ENCODE measurements around the gene SUSD1. TPM values are rescaled to one million over a fixed set of nuclear protein-coding genes. Genes with fewer than 3 reads are reported as not detected.
A peak's percentile ranks its signal among the peaks of the same experiment; 100 is the strongest.

SUSD1 gene
- total RNA-seq, 1 experiment from 2014 or later = 7.9 TPM

DNA sequence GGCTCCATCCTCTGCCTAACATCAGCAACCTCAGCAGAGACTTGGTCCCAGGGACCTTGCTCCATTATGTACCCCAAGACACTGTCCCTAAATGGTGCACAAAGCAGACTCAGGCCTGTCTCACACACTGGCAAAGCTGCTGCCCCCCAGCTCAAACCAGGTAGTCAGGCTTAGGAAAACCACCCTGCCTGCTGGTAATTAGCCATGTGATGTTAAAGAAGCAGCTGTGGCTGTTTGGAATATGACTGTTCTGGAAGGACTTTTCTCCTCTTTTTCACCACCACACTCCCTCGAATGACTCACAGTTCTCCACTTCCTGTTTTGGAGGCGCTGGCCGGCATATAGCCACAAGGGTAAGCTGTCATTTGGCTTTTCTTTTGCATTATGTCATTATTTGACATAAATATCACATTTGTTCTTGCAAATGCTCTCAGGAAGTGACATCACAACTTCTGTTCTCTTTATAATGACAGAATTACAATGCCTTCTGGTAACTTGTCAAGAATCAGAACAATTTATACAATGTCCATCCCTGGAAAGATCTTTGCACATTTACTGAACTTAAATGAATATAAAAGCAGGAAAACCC lies 113.9 kb downstream of the SUSD1 start:
- no peak overlapping the region for H2AFZ ChIP-seq (ENCODE audit: low read depth, low read length, poor library complexity, severe bottlenecking)
- BruUV-seq (replicated peaks) = no TSS peak
- H3K9ac ChIP-seq (ENCODE audit: low read length) = peak overlapping the region; percentile 53
- no peaks in the 10 kb centered on the region for H3K79me2 ChIP-seq (ENCODE audit: insufficient read depth, low read length)
- intact Hi-C loops (cut with micrococcal nuclease) = loop anchor here (10.0 kb wide), 1 partner anchor 86 kb away; no protein-coding TSS in a partner anchor
- H3K9me2 ChIP-seq (ENCODE audit: insufficient read depth) = no peaks in the 10 kb centered on the region
- ATAC-seq (peak; percentile 42), DNase-seq (ENCODE audit: low read depth, low spot score) (peak; percentile 61)
- H4K20me1 ChIP-seq (ENCODE audit: insufficient read depth) = no peaks in the 10 kb centered on the region
- peaks cover 33 to 58% of the 10 kb centered on the region in 2 experiments for H3K4me1 ChIP-seq (ENCODE audit: control insufficient read depth in 1 of 2, insufficient read depth in 2 of 2, low read length in 2 of 2)
- no peak overlapping the region for H3K4me3 ChIP-seq (replicated peaks in 1 of 2; ENCODE audit: low read depth in 1 of 2, low read length in 2 of 2)
- H3K4me2 ChIP-seq (ENCODE audit: low read length) = peak overlapping the region; percentile 57
- H3K27ac ChIP-seq (ENCODE audit: low read depth, low read length) = peak overlapping the region; percentile 70
- H3K36me3 ChIP-seq (ENCODE audit: control insufficient read depth in 1 of 2, insufficient read depth in 2 of 2, low read length in 2 of 2) = 0 out of 4 replicates have a peak, but pooled peaks cover 0 to 6% of the 10 kb centered on the region in 2 experiments
- ChIA-PET RAD21 (ENCODE audit: low non-redundant PET in 1 of 2, low total read pairs in 2 of 2, uncharacterized antibody in 2 of 2, unreplicated experiment in 2 of 2) (no interaction called here), CTCF (no interaction called here), POLR2A (interaction anchor here (0.6 kb wide), 1 partner anchor 1284 kb away, joined by 3 read pairs; no protein-coding TSS in a partner anchor)
- H3K27me3 ChIP-seq (ENCODE audit: insufficient read depth, low read length) = no peaks in the 10 kb centered on the region
- H3K9me3 ChIP-seq (ENCODE audit: control insufficient read depth in 1 of 2, insufficient read depth in 1 of 2, low read depth in 1 of 2, low read length in 2 of 2) = peaks cover 0 to 4% of the 10 kb centered on the region in 2 experiments; a peak in 1 of 4 replicates
- TF ChIP-seq EZH2 (IDR thresholded peaks at IDR 0.05) (no peak), RAD21 (IDR thresholded peaks at IDR 0.05; ENCODE audit: low read depth) (peak; percentile 24; the same call in 1 of the 2 replicates), TCF7L2 (IDR thresholded peaks at IDR 0.05; ENCODE audit: borderline replicate concordance, extremely low read depth, insufficient read depth, insufficient read length) (no peak), CBX3 (IDR thresholded peaks at IDR 0.05; ENCODE audit: low read depth) (0 out of 2 replicates have a peak, but pooled peaks have one; percentile 49), POLR2A (IDR thresholded peaks at IDR 0.05; ENCODE audit: borderline replicate concordance, extremely low read depth, insufficient read depth, insufficient read length) (no peak), YY1 (IDR thresholded peaks at IDR 0.05; ENCODE audit: extremely low read depth, insufficient replicate concordance, low read depth, low read length) (no peak), EGR1 (IDR thresholded peaks at IDR 0.05; ENCODE audit: low read depth) (no peak), SIN3A (IDR thresholded peaks at IDR 0.05; ENCODE audit: low read depth) (peak; percentile 63; the same call in 1 of the 2 replicates), SRF (IDR thresholded peaks at IDR 0.05; ENCODE audit: low read depth) (0 out of 2 replicates have a peak, but pooled peaks have one; percentile 30), FOSL1 (IDR thresholded peaks at IDR 0.05; ENCODE audit: low read depth) (peak; percentile 84), POLR2AphosphoS5 (IDR thresholded peaks at IDR 0.05; ENCODE audit: low read depth, low read length) (no peak), CTCF (IDR thresholded peaks at IDR 0.05 in 2 of 3, conservative IDR thresholded peaks at IDR 0.05 in 1 of 3; ENCODE audit: borderline replicate concordance in 1 of 3, insufficient read depth in 1 of 3, low read depth in 2 of 3, low read length in 2 of 3) (no peak), JUND (IDR thresholded peaks at IDR 0.05) (peak; percentile 84), CEBPB (IDR thresholded peaks at IDR 0.05; ENCODE audit: low read depth) (peak; percentile 50), ZBTB33 (IDR thresholded peaks at IDR 0.05; ENCODE audit: extremely low read depth, insufficient replicate concordance, low read length) (no peak), SP1 (IDR thresholded peaks at IDR 0.05; ENCODE audit: low read depth) (peak; percentile 77), EZH2phosphoT487 (IDR thresholded peaks at IDR 0.05; ENCODE audit: borderline replicate concordance) (no peak)
- TF ChIP-seq, protein P1, sequence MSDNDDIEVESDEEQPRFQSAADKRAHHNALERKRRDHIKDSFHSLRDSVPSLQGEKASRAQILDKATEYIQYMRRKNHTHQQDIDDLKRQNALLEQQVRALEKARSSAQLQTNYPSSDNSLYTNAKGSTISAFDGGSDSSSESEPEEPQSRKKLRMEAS (IDR thresholded peaks at IDR 0.05) = peak; percentile 65
- TF ChIP-seq, protein P2, sequence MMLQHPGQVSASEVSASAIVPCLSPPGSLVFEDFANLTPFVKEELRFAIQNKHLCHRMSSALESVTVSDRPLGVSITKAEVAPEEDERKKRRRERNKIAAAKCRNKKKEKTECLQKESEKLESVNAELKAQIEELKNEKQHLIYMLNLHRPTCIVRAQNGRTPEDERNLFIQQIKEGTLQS (IDR thresholded peaks at IDR 0.05) = no peak
- TF ChIP-seq, protein P3, sequence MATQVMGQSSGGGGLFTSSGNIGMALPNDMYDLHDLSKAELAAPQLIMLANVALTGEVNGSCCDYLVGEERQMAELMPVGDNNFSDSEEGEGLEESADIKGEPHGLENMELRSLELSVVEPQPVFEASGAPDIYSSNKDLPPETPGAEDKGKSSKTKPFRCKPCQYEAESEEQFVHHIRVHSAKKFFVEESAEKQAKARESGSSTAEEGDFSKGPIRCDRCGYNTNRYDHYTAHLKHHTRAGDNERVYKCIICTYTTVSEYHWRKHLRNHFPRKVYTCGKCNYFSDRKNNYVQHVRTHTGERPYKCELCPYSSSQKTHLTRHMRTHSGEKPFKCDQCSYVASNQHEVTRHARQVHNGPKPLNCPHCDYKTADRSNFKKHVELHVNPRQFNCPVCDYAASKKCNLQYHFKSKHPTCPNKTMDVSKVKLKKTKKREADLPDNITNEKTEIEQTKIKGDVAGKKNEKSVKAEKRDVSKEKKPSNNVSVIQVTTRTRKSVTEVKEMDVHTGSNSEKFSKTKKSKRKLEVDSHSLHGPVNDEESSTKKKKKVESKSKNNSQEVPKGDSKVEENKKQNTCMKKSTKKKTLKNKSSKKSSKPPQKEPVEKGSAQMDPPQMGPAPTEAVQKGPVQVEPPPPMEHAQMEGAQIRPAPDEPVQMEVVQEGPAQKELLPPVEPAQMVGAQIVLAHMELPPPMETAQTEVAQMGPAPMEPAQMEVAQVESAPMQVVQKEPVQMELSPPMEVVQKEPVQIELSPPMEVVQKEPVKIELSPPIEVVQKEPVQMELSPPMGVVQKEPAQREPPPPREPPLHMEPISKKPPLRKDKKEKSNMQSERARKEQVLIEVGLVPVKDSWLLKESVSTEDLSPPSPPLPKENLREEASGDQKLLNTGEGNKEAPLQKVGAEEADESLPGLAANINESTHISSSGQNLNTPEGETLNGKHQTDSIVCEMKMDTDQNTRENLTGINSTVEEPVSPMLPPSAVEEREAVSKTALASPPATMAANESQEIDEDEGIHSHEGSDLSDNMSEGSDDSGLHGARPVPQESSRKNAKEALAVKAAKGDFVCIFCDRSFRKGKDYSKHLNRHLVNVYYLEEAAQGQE (IDR thresholded peaks at IDR 0.05; ENCODE audit: low read depth) = no peak

All from HCT116 (cell line).